NCI-H1092 treated with DMSO at 0.1 percent for 48 hours (cell line): ENCODE results near the gene GDPGP1.
"Not testable (repeated sequence)": the region's sequence is repeated elsewhere in the genome, so short reads cannot be mapped to it uniquely, and the experiment has no call there.

ENCODE experiments used
- DNase-seq: peaks from one replicate; lab custom pipeline; 2025; lab: John Stamatoyannopoulos, UW

Gene GDPGP1, protein sequence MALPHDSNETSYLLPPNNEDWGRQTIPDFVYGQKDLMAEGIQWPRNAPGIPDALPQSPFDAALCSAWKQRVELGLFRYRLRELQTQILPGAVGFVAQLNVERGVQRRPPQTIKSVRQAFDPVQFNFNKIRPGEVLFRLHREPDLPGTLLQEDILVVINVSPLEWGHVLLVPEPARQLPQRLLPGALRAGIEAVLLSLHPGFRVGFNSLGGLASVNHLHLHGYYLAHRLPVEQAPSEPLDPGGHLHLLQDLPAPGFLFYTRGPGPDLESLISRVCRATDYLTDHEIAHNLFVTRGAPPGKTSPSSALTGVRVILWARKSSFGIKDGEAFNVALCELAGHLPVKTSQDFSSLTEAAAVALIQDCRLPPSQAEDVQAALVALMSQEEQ

DNA sequence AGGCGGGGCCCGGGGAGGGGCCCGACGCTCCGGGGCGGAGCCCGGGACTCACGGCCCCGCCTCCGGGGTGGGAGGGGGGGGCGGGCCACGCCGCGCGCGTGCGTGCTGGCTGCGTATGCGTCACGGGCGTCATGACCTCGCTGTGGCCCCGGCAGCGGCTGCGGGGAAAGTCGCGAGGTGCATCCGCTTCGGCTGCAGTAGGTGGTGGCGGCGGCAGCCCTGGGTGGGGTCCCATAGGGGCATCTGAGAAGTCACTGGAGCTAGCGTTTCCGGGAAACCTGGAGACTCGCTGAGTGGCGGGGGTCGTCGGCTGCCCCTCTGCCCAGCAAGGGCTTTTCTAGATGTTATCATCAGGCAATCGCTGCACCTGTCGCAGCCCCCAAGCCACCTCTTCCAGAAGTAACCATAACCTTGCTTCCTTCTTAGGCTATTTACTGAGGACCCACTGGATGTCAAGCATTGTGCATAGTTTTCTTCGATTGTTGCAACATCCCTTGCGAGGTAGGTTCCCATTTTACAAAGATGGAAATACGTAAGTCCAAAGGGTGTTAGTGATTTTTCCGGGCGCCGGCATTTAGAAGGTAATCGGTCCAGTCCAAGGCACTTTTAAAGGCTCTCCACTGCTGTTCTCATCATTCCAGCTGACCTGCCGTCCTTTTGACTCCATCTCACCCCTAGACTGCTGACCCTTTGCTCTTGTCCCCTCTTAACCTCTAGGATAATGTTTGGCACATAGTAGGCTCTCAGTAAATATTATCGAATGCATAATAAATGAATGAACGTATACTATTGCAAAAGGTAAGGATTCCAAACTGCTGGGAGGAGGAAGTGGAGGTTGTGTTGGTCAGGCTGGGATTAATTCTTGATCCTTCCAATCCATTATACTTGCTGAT is at the start of gene GDPGP1:
Gene GDPGP1 (plus strand): TSS at position 114 of the 893 bp plus-strand sequence. CDS start 6,700 bp downstream, outside the sequence.
- peak; percentile 32 for DNase-seq

DNA sequence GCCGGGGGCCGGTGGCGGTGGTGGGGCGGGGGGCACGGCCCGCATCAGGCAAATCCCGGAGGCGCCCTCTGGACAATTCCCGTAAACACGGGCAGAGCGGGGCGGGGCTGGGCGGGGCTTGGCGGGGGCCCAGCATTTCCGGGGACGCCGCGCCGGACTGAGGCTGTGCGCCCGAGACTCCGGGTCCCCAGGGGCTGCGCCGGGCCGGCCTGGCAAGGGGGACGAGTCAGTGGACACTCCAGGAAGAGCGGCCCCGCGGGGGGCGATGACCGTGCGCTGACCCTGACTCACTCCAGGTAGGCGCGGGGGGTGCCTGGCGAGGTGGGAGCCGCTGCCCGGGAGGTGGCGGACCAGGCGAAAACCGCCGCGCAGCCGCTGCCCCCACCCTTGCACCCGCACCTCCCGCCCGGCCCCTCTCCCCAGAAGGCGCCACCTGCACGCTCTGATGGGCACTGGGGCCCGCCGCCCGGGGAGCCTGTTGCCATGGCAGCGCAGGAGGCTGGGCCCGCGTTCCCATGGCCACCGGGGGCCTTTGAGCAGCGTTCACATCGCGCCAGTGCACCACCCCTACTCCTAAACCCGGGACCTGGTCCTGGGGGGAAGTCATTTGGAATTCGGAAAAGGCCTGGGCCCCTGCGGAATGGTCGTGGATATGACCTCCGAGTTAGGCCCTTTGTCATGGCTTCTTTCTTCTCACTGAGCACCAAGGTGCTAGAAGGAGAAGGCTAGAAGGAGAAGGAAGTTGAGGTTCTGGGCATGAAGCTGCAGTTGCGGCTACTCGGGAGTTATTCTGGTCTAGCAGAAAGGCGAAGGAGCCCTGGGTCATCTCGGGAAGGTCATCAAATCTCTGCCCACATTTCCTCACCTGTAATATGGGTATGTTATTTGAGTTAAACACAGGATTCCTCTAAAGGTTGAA is 49.0 kb upstream of the GDPGP1 start:
- peak; percentile 86 for DNase-seq

DNA sequence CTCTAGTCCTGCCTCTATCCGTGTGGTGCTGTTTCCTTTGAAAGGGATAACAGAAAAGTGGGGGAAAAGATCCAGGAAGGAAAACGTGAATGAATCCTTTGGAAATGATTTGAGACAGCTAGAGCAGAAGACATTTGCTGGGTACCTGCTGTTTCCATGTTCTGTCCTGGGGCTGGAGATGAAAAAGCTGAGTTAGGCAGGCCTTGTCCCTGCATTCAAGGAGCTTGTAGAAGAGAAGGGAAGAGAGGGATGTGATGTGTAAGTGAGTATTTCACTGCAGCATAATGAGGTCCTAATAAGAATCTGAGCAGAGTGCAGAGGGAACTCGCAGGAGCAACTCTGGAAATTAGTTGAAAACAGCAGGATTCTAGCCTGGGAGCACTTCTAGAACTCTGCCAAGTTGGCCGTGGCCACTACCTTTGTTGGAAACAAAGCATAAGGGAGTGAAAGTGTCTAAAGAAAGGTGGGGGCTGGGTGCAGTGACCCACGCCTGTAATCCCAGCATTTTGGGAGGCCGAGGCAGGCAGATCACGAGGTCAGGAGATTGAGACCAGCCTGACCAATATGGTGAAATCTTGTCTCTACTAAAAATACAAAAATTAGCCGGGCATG is 46.6 kb upstream of the GDPGP1 start:
- no peak for DNase-seq

DNA sequence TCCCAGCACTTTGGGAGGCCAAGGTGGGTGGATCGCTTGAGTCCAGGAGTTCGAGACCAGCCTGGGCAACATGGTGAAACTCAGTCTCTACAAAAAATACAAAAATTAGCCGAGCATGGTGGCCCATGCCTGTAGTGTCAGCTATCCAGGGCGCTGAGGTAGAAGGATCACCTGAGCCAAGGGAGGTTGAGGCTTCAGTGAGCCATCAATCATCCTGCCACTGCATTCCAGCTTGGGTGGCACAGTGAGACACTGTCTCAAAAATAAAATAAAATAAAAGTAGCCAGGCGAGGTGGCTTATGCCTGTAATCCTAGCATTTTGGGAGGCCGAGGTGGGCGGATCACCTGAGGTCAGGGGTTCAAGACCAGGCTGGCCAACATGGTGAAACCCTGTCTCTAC is 45.9 kb upstream of the GDPGP1 start:
- not testable (repeated sequence) for DNase-seq

DNA sequence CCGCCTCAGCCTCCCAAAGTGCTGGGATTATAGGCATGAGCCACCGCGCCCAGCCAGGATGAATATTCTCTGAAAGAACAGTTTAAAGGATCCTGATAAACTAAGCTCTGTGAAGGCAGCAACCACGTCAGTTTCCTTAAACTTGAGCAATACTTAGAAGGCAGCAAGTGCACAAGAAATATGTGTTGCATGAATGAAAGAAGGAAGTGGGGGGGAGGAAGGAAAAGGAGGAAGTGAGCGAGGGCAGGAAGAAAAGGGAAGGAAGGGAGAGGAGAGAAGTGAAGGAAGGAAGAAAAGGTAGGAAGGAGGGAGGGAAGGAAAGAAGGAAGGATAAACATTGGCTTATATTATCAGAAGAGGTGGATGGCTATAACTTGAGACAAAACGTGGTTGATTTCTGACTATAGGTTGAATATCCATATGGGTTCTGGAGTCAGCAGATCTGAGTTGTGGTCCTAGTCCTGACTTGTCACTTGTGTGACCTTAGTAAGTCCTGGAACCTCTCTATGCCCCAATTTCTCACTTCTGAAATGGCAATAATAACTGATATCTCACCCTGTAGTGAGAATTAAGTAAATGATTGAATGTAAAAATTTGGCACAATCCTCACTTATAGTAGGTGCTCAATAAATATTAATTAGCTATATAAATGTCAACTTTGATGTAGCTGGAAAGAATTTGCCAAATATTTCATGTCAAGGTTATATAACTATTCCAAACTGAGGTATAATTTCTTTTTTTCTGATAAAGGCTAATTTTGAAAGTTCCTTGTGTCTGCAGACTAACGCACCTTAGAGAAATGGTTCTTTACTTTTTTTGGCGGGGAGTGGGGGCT is 44.9 kb upstream of the GDPGP1 start:
- no peak for DNase-seq

DNA sequence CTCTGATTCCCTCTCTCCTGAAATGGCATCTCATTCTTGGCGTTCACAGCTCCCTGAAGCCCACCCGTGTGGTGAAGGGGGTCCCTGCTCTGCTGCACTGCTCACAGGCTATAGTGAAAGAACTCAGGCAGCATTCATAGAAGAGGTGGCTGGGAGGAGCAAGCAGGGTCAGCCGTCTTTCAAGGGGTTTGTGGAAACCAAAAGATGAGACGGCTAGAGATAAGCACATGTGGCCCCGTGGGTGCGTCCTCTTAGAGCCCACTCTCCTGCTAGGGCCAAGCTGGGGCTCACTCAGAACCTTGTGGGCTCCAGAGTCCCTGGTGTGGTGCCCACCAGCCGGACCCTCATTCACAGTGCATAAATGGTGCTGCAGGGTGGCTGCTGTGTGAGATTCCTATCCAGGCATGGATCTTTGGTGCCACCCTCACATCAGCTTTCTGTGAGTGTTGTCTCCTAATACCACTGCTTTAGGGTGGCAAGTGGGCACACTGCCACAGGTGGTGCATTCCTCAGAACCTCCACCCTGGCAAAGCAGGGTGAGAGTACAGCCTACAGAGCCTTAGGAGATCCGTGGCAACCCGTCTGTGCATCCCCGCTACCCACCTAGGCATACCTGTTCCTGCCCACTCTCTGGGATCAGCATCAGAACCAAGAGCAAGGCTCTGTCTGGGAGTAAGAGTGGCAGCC is 44.1 kb upstream of the GDPGP1 start:
- no peak for DNase-seq

DNA sequence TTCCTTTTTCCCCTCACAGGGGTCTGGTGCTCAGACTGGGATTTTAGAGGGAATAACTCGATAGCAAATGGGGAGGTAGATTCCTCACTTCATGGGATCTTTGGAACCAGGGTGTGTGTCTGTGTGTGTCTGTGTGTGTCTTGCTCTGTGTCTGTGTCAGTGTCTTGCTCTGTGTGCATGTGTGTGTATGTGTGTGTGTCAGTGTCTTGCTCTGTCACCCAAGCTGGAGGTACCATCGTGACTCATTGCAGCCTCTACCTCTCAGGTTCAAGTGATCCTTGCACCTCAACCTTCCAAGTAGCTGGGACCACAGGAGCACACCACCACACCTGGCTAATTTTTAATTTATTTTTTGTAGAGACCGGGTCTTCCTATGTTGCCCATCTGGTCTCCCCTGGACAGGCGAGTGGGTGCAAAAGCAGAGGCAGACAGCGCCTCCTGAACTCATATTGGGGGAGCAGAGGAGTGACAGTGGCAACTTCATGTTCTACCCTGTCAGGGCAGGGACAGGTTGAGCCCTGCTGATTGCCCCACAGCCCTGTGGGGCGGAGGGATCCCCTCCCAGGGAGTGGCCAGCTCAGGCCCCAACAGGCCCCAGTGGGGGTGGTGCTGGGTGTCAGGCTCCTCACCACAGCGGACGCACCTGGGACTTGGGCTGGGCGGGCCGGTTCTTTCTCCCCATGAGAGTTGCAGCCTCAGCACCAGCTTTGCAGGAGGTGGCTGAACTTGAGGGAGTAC is 43.2 kb upstream of the GDPGP1 start:
- DNase-seq: no peak

DNA sequence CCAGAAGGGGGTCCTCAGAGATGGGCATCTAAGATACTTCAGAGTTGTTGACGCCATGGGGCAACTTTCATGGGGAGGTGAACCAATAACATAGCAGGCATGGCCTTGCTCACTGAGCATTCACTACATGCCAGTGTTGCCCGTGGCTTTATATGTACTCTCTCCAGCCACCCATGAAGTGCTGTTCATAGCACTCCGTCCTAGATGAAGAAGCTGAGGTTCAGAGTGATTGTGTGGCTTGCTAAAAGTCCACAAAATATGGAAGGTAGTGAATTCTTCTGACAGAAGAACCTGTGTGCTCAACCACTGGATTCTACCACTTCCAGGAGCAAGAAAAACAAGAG is 42.7 kb upstream of the GDPGP1 start:
- DNase-seq: no peak

DNA sequence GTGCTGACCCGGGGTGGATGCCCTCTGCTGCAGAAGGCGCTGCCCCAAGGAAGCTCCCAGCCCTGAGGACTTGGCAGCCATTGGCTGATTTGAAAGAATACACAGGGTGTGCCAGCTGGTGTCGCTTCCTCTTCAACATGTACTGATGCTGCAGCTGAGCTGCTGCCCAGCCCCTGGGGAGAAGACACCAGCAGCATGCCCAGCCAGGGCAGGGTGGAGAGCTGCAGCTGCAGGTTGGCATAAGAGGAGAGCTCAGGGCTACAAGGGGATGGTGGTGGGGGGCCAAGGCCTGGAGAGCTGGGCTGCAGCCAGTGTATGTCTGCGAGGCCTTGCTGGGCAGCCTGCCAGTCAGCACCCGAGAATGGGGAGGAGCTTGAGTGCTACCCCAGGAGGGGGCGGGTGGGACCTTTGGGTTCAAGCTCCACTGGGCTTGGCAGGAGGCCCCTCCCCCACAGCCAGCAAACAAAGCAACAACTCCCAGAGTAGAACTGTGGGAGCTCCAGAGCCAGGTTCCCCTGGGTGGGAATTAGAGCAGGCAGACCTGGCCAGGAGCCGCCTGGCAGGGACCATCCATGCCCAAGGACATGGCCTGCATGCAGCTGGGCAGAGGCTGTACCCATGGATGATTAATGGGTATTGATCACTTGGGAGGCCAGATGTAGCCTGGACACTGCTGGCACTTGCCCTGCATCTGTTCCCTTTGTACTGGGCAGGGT is 42.1 kb upstream of the GDPGP1 start:
- peak; percentile 94 for DNase-seq

DNA sequence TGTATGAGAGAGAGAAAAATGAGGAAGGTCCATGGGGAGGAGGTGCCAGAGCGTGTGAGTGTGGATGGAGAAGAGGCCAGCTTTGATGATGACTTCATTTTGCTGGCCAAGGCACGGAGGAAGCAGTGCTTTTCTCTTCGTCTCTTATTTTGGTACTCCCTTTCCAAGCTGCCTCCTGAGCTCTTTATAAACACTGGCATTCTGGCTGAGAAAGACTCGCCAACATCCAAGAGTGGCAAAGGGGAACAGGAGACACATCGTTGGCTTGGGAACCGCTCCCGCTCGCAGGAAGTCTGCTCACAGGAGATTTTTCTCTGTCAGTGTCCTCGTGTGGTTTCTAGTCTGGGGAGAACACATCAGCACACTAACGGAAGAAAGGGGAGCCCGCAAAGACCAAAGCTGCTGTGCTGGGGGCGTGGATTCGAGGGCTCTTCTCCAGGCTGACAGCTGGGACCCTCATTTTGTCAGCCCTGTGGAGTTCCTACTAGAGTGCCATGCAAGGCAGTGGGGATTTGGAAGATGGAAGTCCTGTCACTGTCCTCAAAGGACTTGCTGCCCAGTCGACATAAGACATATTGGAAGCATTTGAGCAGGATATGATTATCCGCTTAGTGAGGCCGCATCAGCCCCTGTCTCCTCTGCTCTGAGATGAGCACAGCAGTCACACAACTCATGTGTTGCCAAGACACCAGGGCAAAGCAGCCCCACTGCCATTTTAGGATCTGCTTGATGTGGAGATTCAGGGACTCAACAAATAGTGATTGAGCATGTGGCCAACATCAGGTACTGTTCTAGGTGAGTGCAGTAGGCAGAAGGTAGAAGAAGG is 40.8 kb upstream of the GDPGP1 start:
- no peak for DNase-seq

DNA sequence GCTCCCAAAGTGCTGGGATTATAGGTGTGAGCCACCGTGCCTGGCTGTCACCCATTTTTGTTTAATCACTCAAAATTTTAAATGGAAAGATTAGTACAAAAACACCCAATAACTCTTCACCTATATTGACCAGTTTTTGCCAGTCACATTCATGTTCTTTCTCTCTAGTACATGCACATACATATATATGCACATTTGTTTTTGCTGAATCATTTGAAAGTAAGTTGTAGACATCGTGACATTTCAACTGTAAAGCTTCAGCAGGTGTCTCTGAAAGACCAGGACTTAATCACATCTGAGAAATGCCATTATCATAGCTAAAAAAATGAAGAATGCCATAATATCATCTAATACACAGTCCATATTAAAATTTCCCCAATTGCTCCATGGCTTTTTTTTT is 39.4 kb upstream of the GDPGP1 start:
- no peak for DNase-seq

DNA sequence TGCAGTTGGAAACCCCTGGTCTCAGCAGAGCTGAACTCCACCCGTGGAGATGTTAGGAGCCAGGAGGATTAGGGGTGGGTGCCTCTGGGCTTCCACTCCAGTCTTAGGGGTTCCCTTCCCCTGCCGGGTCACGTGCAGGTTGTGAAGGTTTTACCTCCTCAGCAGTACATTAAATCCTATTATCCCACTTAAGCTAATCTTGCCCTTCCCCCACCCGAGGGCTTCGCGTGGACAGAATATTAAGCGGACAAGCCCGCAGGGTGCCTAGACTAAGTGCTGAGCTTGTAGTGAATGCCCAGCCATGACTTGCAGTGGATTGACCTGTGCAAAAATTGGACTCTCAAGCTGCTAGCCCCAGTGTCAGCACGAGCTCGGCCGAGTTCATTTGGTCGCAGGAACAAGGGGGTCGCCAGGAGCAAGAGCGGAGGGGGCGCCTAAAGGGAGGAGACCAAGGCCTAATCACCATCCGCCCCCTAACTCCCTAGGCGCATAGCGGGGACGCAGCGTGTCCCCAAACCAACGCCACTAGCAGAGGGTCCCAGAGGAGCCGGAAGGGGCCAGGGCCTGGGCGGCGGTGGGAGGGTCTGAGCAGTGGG is 33.4 kb upstream of the GDPGP1 start:
- no peak for DNase-seq

DNA sequence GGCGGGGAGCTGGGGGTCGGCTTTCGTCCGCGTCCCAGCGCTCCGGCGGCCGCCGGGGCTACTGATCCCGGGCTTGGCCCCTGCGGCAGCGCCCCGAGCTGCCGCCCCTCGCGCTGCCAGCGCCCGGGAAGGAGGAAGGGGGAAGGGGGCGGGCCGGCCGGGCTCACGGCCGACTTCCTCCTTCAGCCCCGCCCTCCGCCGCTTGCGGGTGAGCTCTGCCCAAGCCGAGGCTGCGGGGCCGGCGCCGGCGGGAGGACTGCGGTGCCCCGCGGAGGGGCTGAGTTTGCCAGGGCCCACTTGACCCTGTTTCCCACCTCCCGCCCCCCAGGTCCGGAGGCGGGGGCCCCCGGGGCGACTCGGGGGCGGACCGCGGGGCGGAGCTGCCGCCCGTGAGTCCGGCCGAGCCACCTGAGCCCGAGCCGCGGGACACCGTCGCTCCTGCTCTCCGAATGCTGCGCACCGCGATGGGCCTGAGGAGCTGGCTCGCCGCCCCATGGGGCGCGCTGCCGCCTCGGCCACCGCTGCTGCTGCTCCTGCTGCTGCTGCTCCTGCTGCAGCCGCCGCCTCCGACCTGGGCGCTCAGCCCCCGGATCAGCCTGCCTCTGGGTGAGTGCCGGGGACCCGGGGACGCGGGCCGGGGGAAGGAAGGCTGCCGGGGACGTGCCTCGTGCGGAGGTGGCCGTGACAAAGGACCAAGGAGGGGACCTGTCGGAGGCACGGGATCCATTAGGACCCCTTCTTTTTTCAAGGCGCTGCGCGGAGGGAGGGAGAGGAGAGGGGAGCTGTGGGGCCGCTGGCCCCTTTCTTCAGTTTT is 32.7 kb upstream of the GDPGP1 start, which contains the start of gene SEMA4B:
Gene SEMA4B (plus strand): TSS at position 201 of the 814 bp plus-strand sequence. CDS start 249 bp downstream, at position 450.
- DNase-seq: peak; percentile 42

DNA sequence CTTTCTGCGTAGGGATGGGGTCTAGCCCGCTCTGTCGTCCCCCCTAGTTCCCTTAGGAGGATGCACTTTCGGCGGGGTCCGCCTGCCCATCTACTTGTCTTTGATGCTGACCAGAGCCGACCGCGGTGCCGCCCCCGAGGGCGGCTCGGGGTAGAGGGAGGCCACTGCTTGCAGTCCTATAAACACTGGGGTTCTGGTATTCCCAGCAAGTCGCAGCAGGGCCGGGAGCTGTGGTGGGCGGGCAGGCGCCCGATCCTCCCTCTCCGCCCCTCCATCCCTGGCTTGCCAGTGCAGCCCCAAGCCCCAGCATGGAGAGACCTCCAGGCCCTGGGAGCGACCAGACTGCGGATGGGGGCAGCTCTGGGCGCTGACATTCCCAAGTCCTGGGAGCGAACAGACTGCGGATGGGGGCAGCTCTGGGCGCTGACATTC is 32.0 kb upstream of the GDPGP1 start:
- DNase-seq: no peak

DNA sequence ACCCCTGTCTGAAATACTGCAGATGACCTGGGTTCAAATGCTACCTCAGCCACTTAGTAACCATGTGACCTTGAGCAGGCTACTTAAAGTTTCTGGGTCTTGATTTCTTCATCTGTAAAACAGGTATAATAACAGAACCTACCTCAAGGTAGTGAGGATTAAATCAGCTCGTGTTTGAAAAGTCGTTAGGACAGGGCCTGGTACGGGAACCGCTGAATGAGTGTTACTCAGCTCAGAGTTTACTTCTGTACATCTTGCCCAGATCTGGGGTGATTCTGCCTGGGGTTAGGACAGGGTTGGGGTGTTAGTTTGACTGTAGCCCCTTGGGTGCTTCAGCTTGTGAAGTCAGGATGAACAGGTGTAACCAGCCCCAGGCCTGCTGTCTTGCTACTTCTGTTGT is 31.1 kb upstream of the GDPGP1 start:
- DNase-seq: no peak

DNA sequence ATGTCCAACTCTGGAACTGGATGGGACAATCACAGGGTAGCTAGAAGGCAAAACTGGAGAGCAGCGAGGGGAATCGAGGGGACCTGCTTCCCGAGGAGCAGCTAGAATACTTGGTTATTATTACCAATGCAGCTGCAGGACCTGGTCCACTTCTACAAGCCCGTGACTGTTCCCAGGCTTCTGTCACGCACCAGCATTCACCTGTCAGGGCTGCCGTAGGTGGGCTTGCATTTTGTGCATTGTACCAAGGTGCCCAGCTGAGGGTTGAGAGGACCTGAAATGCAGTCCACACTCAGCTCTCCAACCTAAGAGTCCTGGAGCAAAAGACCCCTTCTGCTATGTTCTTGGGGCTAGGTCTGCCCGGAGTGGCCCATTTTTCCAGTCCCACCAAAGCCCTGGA is 30.5 kb upstream of the GDPGP1 start:
- DNase-seq: no peak
